ENCODE results near the gene FBXO45. TPM values are rescaled to one million over a fixed set of nuclear protein-coding genes. Genes with fewer than 3 reads are reported as not detected.
A peak's percentile ranks its signal among the peaks of the same experiment; 100 is the strongest.

FBXO45 gene
- total and polyA plus RNA-seq, 9 of the 15 experiments (the other 6 are each of a cell fraction or from before 2014, with no cell fraction given) = 15.2 to 52.8 (median 37.0) TPM

DNA sequence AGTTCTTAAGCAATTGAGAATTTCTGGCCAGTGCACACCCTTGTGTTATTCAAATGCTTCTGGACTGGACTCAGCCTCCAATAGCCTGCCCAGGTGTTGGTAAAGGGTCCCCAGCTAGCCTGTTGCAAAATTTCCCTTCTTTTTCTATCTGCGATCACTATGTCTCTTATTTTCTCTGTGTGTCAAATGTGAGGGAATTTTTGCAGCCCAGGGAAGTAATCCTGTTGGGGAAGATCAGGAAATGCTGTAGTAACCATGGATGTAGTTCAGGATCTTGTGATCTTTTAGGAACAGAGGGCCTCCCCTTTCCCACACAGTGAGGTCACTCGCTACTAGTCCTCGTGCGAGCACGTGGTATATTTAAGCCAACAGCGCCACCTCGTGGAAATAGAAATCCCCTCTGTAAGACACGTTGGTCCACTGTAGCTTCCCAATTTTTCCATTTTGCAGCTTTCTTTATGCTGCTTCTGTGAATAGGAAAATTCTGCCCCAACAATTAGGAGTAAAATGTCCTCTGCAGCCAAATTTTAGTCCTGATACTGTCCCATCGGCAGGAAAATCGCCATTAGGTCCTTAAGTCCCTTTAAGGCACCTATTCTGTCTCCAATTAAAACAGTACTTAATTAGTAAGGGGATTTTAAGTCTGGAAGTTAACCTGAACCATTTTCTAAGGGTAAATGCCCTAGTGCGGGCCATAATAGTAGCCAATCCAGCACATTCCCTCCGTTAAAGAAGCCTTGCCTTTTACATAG is 49.3 kb upstream of the FBXO45 start (continued):
- TF ChIP-seq, protein P1, sequence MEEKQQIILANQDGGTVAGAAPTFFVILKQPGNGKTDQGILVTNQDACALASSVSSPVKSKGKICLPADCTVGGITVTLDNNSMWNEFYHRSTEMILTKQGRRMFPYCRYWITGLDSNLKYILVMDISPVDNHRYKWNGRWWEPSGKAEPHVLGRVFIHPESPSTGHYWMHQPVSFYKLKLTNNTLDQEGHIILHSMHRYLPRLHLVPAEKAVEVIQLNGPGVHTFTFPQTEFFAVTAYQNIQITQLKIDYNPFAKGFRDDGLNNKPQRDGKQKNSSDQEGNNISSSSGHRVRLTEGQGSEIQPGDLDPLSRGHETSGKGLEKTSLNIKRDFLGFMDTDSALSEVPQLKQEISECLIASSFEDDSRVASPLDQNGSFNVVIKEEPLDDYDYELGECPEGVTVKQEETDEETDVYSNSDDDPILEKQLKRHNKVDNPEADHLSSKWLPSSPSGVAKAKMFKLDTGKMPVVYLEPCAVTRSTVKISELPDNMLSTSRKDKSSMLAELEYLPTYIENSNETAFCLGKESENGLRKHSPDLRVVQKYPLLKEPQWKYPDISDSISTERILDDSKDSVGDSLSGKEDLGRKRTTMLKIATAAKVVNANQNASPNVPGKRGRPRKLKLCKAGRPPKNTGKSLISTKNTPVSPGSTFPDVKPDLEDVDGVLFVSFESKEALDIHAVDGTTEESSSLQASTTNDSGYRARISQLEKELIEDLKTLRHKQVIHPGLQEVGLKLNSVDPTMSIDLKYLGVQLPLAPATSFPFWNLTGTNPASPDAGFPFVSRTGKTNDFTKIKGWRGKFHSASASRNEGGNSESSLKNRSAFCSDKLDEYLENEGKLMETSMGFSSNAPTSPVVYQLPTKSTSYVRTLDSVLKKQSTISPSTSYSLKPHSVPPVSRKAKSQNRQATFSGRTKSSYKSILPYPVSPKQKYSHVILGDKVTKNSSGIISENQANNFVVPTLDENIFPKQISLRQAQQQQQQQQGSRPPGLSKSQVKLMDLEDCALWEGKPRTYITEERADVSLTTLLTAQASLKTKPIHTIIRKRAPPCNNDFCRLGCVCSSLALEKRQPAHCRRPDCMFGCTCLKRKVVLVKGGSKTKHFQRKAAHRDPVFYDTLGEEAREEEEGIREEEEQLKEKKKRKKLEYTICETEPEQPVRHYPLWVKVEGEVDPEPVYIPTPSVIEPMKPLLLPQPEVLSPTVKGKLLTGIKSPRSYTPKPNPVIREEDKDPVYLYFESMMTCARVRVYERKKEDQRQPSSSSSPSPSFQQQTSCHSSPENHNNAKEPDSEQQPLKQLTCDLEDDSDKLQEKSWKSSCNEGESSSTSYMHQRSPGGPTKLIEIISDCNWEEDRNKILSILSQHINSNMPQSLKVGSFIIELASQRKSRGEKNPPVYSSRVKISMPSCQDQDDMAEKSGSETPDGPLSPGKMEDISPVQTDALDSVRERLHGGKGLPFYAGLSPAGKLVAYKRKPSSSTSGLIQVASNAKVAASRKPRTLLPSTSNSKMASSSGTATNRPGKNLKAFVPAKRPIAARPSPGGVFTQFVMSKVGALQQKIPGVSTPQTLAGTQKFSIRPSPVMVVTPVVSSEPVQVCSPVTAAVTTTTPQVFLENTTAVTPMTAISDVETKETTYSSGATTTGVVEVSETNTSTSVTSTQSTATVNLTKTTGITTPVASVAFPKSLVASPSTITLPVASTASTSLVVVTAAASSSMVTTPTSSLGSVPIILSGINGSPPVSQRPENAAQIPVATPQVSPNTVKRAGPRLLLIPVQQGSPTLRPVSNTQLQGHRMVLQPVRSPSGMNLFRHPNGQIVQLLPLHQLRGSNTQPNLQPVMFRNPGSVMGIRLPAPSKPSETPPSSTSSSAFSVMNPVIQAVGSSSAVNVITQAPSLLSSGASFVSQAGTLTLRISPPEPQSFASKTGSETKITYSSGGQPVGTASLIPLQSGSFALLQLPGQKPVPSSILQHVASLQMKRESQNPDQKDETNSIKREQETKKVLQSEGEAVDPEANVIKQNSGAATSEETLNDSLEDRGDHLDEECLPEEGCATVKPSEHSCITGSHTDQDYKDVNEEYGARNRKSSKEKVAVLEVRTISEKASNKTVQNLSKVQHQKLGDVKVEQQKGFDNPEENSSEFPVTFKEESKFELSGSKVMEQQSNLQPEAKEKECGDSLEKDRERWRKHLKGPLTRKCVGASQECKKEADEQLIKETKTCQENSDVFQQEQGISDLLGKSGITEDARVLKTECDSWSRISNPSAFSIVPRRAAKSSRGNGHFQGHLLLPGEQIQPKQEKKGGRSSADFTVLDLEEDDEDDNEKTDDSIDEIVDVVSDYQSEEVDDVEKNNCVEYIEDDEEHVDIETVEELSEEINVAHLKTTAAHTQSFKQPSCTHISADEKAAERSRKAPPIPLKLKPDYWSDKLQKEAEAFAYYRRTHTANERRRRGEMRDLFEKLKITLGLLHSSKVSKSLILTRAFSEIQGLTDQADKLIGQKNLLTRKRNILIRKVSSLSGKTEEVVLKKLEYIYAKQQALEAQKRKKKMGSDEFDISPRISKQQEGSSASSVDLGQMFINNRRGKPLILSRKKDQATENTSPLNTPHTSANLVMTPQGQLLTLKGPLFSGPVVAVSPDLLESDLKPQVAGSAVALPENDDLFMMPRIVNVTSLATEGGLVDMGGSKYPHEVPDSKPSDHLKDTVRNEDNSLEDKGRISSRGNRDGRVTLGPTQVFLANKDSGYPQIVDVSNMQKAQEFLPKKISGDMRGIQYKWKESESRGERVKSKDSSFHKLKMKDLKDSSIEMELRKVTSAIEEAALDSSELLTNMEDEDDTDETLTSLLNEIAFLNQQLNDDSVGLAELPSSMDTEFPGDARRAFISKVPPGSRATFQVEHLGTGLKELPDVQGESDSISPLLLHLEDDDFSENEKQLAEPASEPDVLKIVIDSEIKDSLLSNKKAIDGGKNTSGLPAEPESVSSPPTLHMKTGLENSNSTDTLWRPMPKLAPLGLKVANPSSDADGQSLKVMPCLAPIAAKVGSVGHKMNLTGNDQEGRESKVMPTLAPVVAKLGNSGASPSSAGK (IDR thresholded peaks at IDR 0.05) = peak; percentile 84
- peak; percentile 96 to 97 for TF ChIP-seq RAD21 (CRISPR knock-in tag; conservative IDR thresholded peaks at IDR 0.05 in 1 of 2, IDR thresholded peaks at IDR 0.05 in 1 of 2)
- peak; percentile 85 for TF ChIP-seq EP400 (IDR thresholded peaks at IDR 0.05)
- peak; percentile 80 for TF ChIP-seq BHLHE40 (IDR thresholded peaks at IDR 0.05; ENCODE audit: low read length)
- TF ChIP-seq NFIC (IDR thresholded peaks at IDR 0.05) = peak; percentile 64
- TF ChIP-seq, protein P2, sequence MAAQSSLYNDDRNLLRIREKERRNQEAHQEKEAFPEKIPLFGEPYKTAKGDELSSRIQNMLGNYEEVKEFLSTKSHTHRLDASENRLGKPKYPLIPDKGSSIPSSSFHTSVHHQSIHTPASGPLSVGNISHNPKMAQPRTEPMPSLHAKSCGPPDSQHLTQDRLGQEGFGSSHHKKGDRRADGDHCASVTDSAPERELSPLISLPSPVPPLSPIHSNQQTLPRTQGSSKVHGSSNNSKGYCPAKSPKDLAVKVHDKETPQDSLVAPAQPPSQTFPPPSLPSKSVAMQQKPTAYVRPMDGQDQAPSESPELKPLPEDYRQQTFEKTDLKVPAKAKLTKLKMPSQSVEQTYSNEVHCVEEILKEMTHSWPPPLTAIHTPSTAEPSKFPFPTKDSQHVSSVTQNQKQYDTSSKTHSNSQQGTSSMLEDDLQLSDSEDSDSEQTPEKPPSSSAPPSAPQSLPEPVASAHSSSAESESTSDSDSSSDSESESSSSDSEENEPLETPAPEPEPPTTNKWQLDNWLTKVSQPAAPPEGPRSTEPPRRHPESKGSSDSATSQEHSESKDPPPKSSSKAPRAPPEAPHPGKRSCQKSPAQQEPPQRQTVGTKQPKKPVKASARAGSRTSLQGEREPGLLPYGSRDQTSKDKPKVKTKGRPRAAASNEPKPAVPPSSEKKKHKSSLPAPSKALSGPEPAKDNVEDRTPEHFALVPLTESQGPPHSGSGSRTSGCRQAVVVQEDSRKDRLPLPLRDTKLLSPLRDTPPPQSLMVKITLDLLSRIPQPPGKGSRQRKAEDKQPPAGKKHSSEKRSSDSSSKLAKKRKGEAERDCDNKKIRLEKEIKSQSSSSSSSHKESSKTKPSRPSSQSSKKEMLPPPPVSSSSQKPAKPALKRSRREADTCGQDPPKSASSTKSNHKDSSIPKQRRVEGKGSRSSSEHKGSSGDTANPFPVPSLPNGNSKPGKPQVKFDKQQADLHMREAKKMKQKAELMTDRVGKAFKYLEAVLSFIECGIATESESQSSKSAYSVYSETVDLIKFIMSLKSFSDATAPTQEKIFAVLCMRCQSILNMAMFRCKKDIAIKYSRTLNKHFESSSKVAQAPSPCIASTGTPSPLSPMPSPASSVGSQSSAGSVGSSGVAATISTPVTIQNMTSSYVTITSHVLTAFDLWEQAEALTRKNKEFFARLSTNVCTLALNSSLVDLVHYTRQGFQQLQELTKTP (IDR thresholded peaks at IDR 0.05; ENCODE audit: low read depth in 1 of 2, partially characterized antibody in 2 of 2) = peak in 1 of 2 experiments; percentile 86
- TF ChIP-seq TEAD4 (IDR thresholded peaks at IDR 0.05; ENCODE audit: low read length) = no peak
- peak; percentile 76; the same call in 1 of the 2 replicates for TF ChIP-seq TEAD4 (CRISPR knock-in tag; IDR thresholded peaks at IDR 0.05; ENCODE audit: borderline replicate concordance)
- TF ChIP-seq, protein P3, sequence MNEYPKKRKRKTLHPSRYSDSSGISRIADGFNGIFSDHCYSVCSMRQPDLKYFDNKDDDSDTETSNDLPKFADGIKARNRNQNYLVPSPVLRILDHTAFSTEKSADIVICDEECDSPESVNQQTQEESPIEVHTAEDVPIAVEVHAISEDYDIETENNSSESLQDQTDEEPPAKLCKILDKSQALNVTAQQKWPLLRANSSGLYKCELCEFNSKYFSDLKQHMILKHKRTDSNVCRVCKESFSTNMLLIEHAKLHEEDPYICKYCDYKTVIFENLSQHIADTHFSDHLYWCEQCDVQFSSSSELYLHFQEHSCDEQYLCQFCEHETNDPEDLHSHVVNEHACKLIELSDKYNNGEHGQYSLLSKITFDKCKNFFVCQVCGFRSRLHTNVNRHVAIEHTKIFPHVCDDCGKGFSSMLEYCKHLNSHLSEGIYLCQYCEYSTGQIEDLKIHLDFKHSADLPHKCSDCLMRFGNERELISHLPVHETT (CRISPR knock-in tag; conservative IDR thresholded peaks at IDR 0.05 in 1 of 2, IDR thresholded peaks at IDR 0.05 in 1 of 2) = no peak
